GM21367 (cell line): ENCODE measurements around the gene ZBTB7C.
"Not testable (repeated sequence)": the region's sequence is repeated elsewhere in the genome, so short reads cannot be mapped to it uniquely, and the experiment has no call there.

Experiments
- ATAC-seq: cut with Tn5 transposase; IDR thresholded peaks from one replicate; pipeline ENCODE4 v1.9.1; 2021; ENCODE audit not compliant: unreplicated experiment

ZBTB7C gene

DNA sequence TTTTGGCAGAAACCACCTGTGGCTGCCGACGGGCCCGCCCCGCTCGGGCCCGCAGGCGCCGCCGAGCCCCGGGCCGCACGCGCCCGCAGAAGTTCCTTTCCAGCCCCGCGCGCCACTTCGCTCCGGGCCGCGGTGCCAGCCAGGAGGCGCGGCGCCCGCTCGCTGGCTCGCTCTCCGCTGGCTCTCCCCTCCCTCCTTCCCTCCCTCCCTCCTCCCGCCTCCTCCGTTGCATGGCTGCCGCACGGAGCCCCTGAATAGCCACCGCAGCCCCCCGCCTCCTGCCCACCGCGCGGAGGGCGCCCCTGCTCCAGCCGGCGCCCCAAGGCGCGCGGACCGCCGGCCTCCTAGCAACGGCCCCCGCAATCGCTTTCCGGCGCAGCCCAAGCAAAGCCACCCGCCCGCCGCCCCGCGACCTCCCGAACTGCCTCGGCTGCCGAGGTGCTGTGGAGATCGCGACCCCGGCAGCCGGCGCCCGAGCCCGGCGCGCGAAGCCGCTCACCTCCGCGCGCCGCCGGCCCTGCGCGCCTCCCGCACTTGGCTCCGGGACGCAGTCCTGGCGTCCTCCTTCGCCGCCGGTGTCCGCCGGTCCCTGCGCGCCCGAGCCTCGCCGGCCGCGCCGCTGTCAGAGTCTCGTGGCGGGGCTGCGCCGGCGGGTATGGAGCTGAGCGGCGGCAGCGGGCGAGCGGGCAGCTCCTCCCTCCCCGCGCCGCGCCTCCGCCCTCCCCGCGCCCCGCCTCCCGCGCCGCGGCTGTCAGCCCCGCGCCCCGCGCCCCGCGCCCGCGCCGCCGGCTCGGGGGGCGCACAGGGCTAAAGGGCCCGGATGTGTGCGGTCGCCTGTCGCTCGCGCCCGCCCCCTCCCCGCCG, at the start of gene ZBTB7C:
ZBTB7C (minus strand) TSS at position 657 of the 864 bp plus-strand sequence.
- ATAC-seq, result no peak

DNA sequence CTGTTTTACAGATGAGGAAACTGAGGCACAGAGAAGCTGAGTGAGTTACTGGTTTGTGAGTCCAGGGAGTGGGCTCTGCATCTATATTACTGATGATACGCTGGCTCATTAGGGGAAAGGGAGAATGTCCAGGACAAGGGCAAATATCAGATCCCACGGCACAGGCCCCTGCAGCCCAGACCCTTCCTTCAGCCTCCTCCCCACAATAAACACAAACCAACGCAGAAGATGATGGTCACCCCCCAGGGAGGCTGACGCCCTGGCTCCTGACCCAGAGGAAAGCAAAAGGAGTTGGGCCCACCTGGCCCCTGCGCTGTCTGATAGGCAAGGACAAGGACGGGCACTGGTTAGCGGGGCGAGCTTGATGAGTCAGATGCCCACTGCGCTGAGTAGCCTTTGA, 47.7 kb upstream of the ZBTB7C start:
- no peak for ATAC-seq

GRCh38 chr18:48455555-48456478, 46.6 kb upstream of the ZBTB7C start:
- ATAC-seq, result no peak

DNA sequence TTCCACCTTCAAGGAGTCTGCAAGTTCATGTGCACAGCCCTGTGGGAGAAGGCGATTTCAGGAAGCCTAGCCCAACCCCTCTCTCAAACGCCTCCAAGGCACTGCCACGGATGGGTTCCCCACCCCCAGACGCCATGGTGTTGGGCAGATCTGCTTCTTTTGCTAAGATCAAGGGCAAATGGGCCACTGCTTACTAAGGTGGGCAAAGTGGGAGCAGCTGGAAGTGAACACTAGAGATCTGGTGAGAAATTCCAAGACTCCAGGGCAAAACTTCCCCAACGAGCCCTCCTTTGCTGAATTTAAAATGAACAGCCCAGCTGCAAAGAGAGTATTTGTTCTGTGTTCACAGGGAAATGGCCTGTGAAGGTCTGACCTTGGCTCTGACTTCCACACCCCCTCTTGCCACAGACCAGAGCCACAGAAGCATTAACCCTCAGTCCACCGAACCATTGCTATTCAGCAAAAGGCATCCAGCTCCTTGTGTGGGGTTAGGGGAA, 45.1 kb upstream of the ZBTB7C start:
- no peak for ATAC-seq

- ATAC-seq, result no peak
Measured at GRCh38 chr18:48453330-48454066, 44.3 kb upstream of the ZBTB7C start.

- ATAC-seq, result no peak
Measured at GRCh38 chr18:48452861-48453323, 43.7 kb upstream of the ZBTB7C start.

- no peak for ATAC-seq
Measured at GRCh38 chr18:48450685-48451084, 41.5 kb upstream of the ZBTB7C start.

GRCh38 chr18:48446582-48447225, 37.5 kb upstream of the ZBTB7C start:
- ATAC-seq, result no peak

- no peak for ATAC-seq
Measured at GRCh38 chr18:48445540-48445939, 36.4 kb upstream of the ZBTB7C start.

DNA sequence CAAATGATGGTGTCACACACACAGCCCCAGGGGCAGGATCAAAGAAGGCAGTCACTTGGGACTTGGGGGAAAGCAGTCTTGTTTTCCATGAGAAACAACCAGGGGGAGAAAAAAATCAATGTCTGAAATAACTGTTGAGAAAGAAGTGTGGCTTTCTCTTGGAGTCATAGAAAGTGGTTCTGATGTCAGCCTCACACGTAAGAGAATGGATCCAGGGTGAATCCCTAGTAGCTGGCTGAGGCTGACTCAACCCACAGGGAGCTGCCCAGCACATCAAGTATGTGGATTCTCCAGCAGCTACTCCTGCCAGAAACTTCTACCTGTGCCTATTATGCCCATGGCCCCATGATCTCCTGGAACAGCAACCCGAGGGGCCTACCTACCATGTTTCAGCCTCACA, 33.6 kb upstream of the ZBTB7C start:
- ATAC-seq, result no peak

DNA sequence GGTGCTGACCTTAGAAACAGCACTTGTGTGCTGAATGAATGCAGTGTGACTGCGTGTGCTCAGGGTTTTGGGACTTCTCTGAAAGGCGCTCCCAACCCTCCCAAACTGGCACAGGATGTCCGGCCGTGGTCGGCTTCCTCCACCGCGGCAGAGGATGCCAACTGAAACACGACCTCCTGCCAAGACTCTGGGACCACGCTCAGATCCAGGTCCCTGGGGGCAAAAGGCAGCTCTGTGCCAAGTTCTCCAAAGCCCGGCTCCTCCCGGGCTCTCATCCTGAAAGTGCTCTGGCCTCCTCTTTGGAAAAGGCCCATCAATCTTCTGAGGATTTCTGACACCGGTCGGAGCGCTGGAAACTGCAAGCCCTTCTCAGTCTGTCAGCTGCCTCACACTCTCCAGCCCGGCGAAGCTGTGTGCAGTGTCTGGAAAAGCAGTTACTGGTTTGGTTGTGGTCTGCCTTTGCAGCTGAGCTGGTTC, 32.3 kb upstream of the ZBTB7C start:
- no peak for ATAC-seq

DNA sequence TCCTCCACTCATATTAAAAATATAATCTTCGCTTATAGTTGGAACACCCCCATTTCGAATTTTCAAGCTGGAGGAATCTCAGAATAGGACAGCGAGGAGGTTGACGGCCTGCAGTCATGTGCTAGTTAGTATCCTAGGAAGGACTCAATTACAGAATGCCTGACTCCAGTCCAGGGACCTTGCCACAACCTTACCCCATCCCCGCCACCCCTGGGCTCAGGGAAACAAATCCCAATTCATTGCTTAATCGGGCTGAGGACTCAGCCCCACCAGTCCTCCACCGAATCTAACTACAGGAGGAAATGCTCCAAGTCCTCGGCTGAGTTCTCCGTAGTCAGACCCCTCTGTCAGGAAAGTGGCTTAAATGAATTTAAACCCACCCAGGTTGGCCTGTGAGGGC, 31.7 kb upstream of the ZBTB7C start:
- ATAC-seq, result no peak

- ATAC-seq, result no peak
Measured at GRCh38 chr18:48436907-48437306, 27.7 kb upstream of the ZBTB7C start.

GRCh38 chr18:48434382-48434781, 25.2 kb upstream of the ZBTB7C start:
- ATAC-seq, result not testable (repeated sequence)

GRCh38 chr18:48433541-48433940, 24.4 kb upstream of the ZBTB7C start:
- ATAC-seq, result no peak

GRCh38 chr18:48430150-48430549, 21.0 kb upstream of the ZBTB7C start:
- no peak for ATAC-seq

DNA sequence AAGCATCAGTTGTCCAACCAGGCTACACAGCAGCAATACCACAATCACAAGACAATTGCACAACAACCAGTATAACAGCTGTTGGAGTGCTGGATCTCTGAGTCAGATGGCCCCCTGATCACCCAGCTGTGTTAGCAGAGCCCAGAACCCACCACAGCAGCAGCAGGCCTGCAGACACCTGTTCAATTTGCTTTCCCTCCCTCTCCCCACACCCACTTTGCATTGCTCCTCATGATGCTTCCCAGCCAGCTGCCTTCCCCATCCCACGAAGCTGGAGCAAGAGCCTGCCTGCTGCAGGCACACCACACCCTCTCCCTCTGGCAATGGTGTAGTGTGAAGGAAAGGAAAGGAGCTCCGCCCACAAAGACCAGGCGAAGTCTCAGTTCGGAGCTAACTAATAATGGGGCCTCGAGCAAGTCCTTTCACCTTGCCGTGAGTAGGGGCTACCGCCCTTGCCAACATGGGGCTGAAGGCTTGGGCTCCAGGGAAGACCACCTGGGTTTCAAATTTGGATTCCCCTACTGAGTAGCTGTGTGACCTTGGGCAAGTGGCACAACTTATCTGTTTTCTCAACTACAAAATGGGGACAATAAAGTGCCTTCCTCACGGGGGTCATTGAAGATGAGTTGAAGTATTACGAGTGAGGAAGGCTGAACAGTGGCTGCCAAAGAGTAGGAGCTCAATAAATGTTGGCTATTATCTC, 19.4 kb upstream of the ZBTB7C start:
- ATAC-seq, result no peak

GRCh38 chr18:48422947-48423378, 13.8 kb upstream of the ZBTB7C start:
- no peak for ATAC-seq

GRCh38 chr18:48419277-48420022, 10.3 kb upstream of the ZBTB7C start:
- no peak for ATAC-seq
